ENCODE results near the gene NUP93.

The NUP93 gene

GRCh38 chr16:56774016-56774680, 44.2 kb downstream of the NUP93 start:
- no peak for DNase-seq
- H3K27ac ChIP-seq, result no peak overlapping the region
- H3K27me3 ChIP-seq (replicated peaks), result no peaks in the 10 kb centered on the region
- in situ Hi-C loops (cut with HindIII; ENCODE audit: low pct_ligation_motif_present, low sequenced_read_pairs), result no loop called here
- no peaks in the 10 kb centered on the region for H3K36me3 ChIP-seq (replicated peaks)
- H3K4me3 ChIP-seq (ENCODE audit: low read depth, low read length), result no peak overlapping the region
- TF ChIP-seq, protein P1, sequence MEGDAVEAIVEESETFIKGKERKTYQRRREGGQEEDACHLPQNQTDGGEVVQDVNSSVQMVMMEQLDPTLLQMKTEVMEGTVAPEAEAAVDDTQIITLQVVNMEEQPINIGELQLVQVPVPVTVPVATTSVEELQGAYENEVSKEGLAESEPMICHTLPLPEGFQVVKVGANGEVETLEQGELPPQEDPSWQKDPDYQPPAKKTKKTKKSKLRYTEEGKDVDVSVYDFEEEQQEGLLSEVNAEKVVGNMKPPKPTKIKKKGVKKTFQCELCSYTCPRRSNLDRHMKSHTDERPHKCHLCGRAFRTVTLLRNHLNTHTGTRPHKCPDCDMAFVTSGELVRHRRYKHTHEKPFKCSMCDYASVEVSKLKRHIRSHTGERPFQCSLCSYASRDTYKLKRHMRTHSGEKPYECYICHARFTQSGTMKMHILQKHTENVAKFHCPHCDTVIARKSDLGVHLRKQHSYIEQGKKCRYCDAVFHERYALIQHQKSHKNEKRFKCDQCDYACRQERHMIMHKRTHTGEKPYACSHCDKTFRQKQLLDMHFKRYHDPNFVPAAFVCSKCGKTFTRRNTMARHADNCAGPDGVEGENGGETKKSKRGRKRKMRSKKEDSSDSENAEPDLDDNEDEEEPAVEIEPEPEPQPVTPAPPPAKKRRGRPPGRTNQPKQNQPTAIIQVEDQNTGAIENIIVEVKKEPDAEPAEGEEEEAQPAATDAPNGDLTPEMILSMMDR (IDR thresholded peaks at IDR 0.05; ENCODE audit: low read depth, low read length, missing control alignments), result no peak

GRCh38 chr16:56775162-56775561, 45.2 kb downstream of the NUP93 start:
- in situ Hi-C loops (cut with HindIII; ENCODE audit: low pct_ligation_motif_present, low sequenced_read_pairs), result no loop called here
- DNase-seq, result no peak
- H3K36me3 ChIP-seq (replicated peaks), result no peaks in the 10 kb centered on the region
- H3K27ac ChIP-seq, result no peak overlapping the region
- TF ChIP-seq, protein P1 (IDR thresholded peaks at IDR 0.05; ENCODE audit: low read depth, low read length, missing control alignments), result no peak
- H3K4me3 ChIP-seq (ENCODE audit: low read depth, low read length), result no peak overlapping the region
- no peaks in the 10 kb centered on the region for H3K27me3 ChIP-seq (replicated peaks)

GRCh38 chr16:56776562-56776961, 46.6 kb downstream of the NUP93 start:
- no peak for DNase-seq
- in situ Hi-C loops (cut with HindIII; ENCODE audit: low pct_ligation_motif_present, low sequenced_read_pairs), result no loop called here
- Histone ChIP-seq H3K27ac (no peak overlapping the region), H3K27me3 (replicated peaks) (no peaks in the 10 kb centered on the region), H3K4me3 (ENCODE audit: low read depth, low read length) (no peak overlapping the region), H3K36me3 (replicated peaks) (no peaks in the 10 kb centered on the region)
- TF ChIP-seq, protein P1 (IDR thresholded peaks at IDR 0.05; ENCODE audit: low read depth, low read length, missing control alignments), result no peak

- no peak for DNase-seq
- in situ Hi-C loops (cut with HindIII; ENCODE audit: low pct_ligation_motif_present, low sequenced_read_pairs), result no loop called here
- TF ChIP-seq, protein P1 (IDR thresholded peaks at IDR 0.05; ENCODE audit: low read depth, low read length, missing control alignments), result no peak
- H3K4me3 ChIP-seq (ENCODE audit: low read depth, low read length), result no peak overlapping the region
- H3K27me3 ChIP-seq (replicated peaks), result no peaks in the 10 kb centered on the region
- H3K27ac ChIP-seq, result no peak overlapping the region
- H3K36me3 ChIP-seq (replicated peaks), result no peaks in the 10 kb centered on the region
Observed at GRCh38 chr16:56777001-56777400, 47.1 kb downstream of the NUP93 start.

GRCh38 chr16:56777482-56777881, 47.6 kb downstream of the NUP93 start:
- in situ Hi-C loops (cut with HindIII; ENCODE audit: low pct_ligation_motif_present, low sequenced_read_pairs), result no loop called here
- Histone ChIP-seq H3K4me3 (ENCODE audit: low read depth, low read length) (no peak overlapping the region), H3K27me3 (replicated peaks) (no peaks in the 10 kb centered on the region), H3K27ac (no peak overlapping the region), H3K36me3 (replicated peaks) (no peaks in the 10 kb centered on the region)
- no peak for DNase-seq
- TF ChIP-seq, protein P1 (IDR thresholded peaks at IDR 0.05; ENCODE audit: low read depth, low read length, missing control alignments), result no peak

DNA sequence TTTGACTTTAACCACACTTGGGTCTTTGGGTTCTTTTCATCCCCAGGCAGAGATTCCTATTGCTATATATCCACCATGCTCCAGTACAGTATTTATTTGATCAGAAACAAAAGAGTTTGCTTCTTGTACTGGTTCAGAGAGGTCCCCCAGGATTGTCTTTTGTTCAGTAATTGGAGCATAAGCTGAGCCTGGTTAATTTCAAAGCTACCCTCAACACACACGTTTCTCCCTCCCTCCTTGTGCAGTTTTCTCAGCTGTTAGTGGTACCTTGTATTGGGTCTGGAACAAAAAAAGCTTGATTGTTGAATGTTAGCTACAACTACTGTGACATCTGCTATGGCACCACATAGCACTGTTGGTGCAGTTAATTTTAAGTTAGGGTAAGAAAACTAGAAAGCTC, 50.0 kb downstream of the NUP93 start:
- no peak overlapping the region for H3K27ac ChIP-seq

More for the DNA sequence above, 50.0 kb downstream of the NUP93 start:
- in situ Hi-C loops (cut with HindIII; ENCODE audit: low pct_ligation_motif_present, low sequenced_read_pairs), result no loop called here
- H3K27me3 ChIP-seq (replicated peaks), result no peaks in the 10 kb centered on the region
- TF ChIP-seq, protein P1 (IDR thresholded peaks at IDR 0.05; ENCODE audit: low read depth, low read length, missing control alignments), result no peak
- H3K36me3 ChIP-seq (replicated peaks), result no peaks in the 10 kb centered on the region
- H3K4me3 ChIP-seq (ENCODE audit: low read depth, low read length), result no peak overlapping the region
- no peak for DNase-seq

Measured in brain microvascular endothelial cell (primary cell).